ENCODE results near the gene TSPAN10. TPM values are rescaled to one million over a fixed set of nuclear protein-coding genes. Genes with fewer than 3 reads are reported as not detected.

TSPAN10 gene
- total RNA-seq, 1 experiment from 2014 or later, result 1.2 TPM

DNA sequence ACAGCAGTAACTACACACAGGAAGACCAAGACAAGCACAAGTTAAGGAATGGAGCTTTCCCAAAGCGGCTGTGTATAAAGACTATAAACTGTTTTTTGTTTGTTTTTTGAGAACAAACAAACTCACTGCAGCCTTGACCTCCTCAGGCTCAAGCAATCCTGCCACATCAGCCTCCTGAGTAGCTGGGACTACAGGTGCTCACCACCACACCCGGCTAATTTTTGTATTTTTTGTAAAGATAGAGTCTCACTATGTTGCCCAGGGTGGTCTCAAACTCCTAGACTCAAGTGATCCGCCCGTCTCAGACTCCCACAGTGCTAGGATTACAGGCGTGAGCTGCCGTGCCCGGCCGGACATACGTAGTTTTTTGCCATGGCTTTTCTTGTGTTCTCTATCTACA, 23.4 kb downstream of the TSPAN10 start:
- no peak overlapping the region for H3K23ac ChIP-seq (ENCODE audit: insufficient read length, low read depth, low read length)
- no peaks in the 10 kb centered on the region for H3K79me2 ChIP-seq (ENCODE audit: insufficient read depth, low read length)
- no peak overlapping the region for H2BK20ac ChIP-seq (ENCODE audit: low read depth, low read length, poor library complexity, severe bottlenecking)
- H2BK15ac ChIP-seq (ENCODE audit: low read depth, low read length), result no peak overlapping the region
- H4K8ac ChIP-seq (replicated peaks; ENCODE audit: insufficient read length, low read depth, low read length), result no peak overlapping the region
- no peak overlapping the region for H3K14ac ChIP-seq (ENCODE audit: insufficient read depth, low read length)
- DNase-seq, result no peak
- Mint-ChIP-seq H3K9me3 (no peaks in the 10 kb centered on the region), H3K27me3 (ENCODE audit: low read depth) (no peaks in the 10 kb centered on the region), H3K36me3 (ENCODE audit: insufficient read depth in 1 of 3, low read depth in 3 of 3) (peaks cover 5 to 13% (median 12%) of the 10 kb centered on the region in 3 experiments; a peak in 5 of 7 replicates), H3K27ac (no peak overlapping the region), H3K4me1 (peaks cover under 1% of the 10 kb centered on the region in 2 experiments), H3K4me3 (no peak overlapping the region)
- H3K23me2 ChIP-seq (ENCODE audit: insufficient read length, low read depth, low read length, poor library complexity, severe bottlenecking), result peaks cover 4% of the 10 kb centered on the region
- H3K4me2 ChIP-seq (ENCODE audit: insufficient read depth, insufficient read length, low read length), result no peak overlapping the region
- peaks cover under 1% of the 10 kb centered on the region; the same call in 1 of the 2 replicates for H3K4me1 ChIP-seq (ENCODE audit: insufficient read depth, low read length)
- H2BK5ac ChIP-seq (ENCODE audit: insufficient read length, low read length), result no peak overlapping the region
- H2AK5ac ChIP-seq (ENCODE audit: insufficient read length, low read length), result no peak overlapping the region
- no peak overlapping the region for H4K5ac ChIP-seq (ENCODE audit: insufficient read length, low read depth, low read length)
- H3K27me3 ChIP-seq (ENCODE audit: insufficient read depth, low read length), result no peaks in the 10 kb centered on the region
- TF ChIP-seq, protein P1, sequence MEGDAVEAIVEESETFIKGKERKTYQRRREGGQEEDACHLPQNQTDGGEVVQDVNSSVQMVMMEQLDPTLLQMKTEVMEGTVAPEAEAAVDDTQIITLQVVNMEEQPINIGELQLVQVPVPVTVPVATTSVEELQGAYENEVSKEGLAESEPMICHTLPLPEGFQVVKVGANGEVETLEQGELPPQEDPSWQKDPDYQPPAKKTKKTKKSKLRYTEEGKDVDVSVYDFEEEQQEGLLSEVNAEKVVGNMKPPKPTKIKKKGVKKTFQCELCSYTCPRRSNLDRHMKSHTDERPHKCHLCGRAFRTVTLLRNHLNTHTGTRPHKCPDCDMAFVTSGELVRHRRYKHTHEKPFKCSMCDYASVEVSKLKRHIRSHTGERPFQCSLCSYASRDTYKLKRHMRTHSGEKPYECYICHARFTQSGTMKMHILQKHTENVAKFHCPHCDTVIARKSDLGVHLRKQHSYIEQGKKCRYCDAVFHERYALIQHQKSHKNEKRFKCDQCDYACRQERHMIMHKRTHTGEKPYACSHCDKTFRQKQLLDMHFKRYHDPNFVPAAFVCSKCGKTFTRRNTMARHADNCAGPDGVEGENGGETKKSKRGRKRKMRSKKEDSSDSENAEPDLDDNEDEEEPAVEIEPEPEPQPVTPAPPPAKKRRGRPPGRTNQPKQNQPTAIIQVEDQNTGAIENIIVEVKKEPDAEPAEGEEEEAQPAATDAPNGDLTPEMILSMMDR (conservative IDR thresholded peaks at IDR 0.05), result no peak
- no peak overlapping the region for H2AFZ ChIP-seq (ENCODE audit: low read length)
- no peaks in the 10 kb centered on the region for H3K9me3 ChIP-seq (ENCODE audit: control insufficient read depth, low read depth, low read length)
- no CpG with 5 or more reads among the region's 9 CpGs for WGBS (ENCODE audit: extremely low coverage, insufficient read length, low lambda C conversion rate)
- H2BK12ac ChIP-seq (ENCODE audit: insufficient read length, low read depth, low read length), result no peak overlapping the region
- no peak overlapping the region for H3K18ac ChIP-seq (ENCODE audit: insufficient read length, low read depth, low read length)
- no peaks in the 10 kb centered on the region for H4K20me1 ChIP-seq (ENCODE audit: control insufficient read depth, insufficient read depth, insufficient read length)
- H2BK120ac ChIP-seq (ENCODE audit: low read depth, low read length, poor library complexity, severe bottlenecking), result no peak overlapping the region
- H3K4ac ChIP-seq (ENCODE audit: low read depth, low read length), result no peak overlapping the region
- no peak overlapping the region for H3K27ac ChIP-seq (ENCODE audit: insufficient read length, low read depth, low read length)
- no peak overlapping the region for H4K91ac ChIP-seq (ENCODE audit: insufficient read length, low read depth, low read length)
- H3K79me1 ChIP-seq (ENCODE audit: insufficient read depth, low read depth, low read length, poor library complexity, severe bottlenecking), result no peaks in the 10 kb centered on the region
- no peak overlapping the region for H3K56ac ChIP-seq (ENCODE audit: insufficient read length, low read depth, low read length)
- H3K9ac ChIP-seq (ENCODE audit: extremely low read depth, insufficient read length, low read length), result no peak overlapping the region
- no peak overlapping the region for H3T11ph ChIP-seq (ENCODE audit: low read length)

All from H9 (cell line).